GM18526 (cell line): ENCODE data around the gene PERCC1.

Experiments used
- POLR2A ChIP-seq: IDR thresholded peaks from 3 replicates; pipeline ENCODE4 v1.6.1; 2011; ENCODE audit not compliant: insufficient read length; ENCODE audit errors: extremely low read depth

PERCC1 gene

DNA sequence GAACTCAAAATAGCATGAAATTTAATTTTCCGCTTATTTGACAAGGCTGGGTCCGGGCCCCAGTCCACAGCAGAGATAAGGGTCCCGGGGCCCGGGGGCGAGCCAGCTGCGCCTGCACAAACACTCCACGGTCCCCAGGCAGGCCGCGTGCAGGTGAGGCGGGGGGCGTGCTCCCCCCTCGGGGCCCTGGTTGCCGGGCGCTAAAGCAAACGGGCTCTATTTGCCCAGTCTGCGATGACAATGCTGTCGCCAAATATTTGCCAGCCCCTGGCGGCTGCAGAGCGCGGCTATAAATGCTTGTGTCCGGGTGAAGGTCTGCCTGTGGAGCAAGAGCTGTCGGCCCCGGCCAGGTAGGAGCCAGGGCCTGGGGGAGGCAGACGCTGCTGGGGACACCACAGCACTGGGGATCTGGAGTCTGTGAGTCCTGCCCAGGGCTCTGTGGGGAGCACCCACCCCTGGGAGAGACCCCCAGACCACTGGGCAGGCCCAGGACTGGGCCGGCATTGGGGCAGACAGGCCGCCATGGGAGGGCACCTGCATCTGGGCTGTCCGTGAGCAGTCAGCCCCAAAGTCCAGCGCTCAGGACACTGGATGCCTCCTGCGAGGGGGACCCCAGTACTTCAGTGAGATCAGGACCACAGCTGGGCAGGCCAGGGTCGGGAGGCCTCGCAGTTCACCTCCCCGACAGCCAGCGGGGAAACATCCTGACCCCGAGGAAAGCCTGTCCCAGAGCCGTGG lies at the start of gene PERCC1:
Gene PERCC1 (plus strand): TSS at position 320 of the 738 bp plus-strand sequence. CDS start 1,516 bp downstream, outside the sequence.
- no peak for TF ChIP-seq POLR2A

DNA sequence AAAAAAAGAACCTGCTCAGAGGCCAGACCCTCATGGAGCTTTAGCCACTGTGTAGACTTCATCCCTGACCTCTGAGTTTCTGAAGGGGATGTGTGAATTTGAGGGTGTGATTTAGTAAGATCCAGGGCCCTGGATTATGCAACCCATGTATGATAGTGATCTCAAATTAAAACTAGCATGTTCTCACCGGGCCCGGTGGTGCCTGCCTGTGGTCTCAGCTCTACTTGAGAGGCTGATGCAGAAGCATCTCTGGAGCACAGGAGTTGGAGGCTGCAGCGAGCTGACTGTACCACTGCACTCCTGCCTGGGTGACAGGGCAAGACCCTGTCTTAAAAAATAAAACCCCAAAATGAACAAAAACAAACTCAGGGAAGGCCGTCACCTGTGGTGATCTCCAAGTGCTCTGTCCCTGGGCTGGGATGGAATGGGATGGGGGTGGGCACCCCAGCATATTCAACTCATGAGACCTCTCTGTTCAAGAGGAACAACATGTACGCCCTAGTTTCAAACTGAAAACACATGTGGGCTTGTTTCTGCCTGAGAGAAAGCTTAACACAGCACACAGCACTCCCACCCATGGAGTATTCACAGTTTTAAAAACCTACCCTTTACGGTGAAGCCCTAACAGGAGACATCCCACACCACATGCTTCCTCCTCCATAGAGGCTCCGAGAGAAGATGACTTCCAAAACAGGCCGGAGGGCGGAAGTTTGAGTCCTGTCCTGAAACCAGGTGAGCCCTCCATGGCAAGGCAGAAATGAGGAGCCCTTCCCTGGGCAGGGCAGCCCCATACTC lies 49.1 kb upstream of the PERCC1 start:
- no peak for TF ChIP-seq POLR2A

DNA sequence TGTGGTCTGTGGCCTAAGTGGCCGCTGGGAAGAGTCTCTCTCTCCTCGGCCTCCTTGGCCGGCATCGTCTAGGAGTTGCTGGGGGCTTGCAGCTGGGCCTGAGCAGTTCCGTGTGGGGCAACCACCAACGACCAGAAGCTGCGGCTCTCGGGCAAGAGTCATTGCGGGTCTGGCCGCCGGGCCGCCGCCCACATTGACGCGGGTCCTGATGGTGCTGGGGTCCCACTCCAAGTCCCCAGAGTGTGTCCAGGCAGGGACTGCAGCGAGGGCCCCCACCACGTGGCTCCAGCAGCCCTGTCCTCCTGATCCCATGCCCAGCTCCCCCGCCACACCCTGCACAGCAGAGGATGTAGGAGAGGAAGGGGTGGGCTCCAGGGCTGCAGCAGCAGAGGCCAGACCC lies 47.3 kb upstream of the PERCC1 start:
- TF ChIP-seq POLR2A, result no peak

DNA sequence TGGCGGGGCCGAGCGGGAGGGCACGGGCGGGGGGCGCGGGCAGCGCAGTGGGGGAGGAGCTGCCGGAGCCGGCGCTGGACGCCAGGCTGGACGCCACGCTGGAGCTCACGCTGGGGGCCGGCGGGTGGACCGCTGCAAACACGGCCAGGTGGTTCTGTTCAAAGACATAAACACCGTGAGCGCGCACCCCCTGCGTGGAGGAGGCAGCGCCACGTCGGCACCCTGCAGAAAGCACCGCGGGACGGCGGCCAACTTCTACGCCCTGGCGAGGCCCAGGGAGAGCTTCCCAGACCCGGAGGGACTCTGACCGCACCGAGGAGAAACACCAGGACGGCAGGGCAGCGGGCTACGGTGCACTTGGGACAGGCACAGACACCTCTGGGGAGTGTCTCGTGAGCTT lies 45.6 kb upstream of the PERCC1 start:
- no peak for TF ChIP-seq POLR2A

DNA sequence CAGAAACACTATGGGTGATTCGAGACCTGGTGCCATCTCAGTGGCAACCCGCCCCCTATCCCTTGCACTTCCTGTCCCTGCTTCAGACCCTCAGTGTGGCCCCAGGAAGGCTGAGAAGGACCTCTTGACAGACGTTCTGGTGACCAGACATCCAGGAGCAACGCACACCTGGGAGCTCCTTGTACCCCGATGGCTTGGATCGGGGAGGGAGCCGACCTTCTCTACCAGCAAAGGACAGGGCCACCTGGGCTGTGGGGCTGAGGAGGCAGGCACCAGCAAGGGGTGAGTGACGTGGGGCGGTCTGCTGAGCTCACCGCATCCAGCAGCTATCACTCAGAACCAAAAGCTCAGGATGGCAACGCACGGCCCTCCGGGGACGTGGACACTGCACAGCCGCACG lies 43.5 kb upstream of the PERCC1 start:
- TF ChIP-seq POLR2A, result no peak

DNA sequence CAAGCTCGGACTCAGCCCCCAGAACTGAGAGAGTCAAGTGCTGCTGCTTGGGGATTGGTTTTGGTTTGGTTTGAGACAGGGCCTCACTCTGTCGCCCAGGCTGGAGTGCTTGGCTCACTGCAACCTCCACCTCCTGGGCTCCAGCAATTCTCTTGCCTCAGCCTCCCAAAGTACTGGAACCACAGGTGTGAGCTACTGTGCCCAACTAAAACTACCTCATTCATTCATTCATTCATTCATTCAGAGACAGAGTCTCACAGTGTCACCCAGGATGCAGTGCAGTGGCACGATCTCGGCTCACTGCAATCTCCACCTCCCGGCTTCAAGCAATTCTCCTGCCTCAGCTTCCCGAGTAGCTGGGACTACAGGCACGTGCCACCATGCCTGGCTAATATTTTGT lies 41.1 kb upstream of the PERCC1 start:
- TF ChIP-seq POLR2A, result no peak

DNA sequence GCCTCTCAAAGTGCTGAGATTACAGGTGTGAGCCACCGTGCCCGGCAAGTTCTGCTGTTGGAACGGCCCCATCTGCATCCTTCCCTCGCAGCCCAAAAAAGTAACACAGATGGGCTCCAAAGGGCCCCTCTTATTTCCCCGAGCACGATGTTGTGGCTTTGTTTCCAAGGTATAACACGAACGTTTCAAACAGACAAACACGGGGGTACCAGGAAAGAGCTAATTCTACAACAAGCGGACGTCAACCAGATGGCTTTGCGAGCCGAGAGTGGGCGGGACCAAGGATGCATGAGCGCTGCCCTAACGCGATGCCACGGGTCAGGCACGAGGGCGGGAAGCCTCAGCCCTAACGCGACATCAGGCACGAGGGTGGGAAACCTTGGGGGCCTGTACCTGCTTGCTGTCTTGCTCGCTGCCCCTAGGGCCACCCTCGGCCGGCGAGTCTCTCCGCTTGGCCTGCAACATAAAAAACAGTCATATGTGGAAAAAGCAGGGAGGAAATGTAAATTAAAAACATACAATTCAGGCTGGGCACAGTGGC lies 40.6 kb upstream of the PERCC1 start:
- TF ChIP-seq POLR2A, result no peak

DNA sequence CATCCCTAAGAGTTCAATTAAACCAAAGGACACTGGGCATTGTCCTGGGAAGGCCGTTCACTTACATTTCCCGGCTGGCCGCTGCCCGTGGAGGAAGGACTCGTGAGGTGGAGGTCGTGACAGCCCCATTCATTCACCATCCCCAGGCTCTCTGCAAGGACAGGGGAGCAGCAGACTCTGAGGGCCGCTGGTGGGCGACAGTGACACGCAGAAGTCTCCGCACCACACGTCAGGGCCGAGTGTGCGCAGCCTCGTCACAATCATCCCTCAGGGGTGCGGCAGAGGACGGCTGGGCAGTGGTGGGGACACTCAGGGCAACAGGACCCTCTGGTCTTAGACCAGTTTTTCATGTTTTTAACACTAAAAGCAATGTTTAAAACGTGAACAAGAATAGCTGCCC lies 38.1 kb upstream of the PERCC1 start:
- no peak for TF ChIP-seq POLR2A

DNA sequence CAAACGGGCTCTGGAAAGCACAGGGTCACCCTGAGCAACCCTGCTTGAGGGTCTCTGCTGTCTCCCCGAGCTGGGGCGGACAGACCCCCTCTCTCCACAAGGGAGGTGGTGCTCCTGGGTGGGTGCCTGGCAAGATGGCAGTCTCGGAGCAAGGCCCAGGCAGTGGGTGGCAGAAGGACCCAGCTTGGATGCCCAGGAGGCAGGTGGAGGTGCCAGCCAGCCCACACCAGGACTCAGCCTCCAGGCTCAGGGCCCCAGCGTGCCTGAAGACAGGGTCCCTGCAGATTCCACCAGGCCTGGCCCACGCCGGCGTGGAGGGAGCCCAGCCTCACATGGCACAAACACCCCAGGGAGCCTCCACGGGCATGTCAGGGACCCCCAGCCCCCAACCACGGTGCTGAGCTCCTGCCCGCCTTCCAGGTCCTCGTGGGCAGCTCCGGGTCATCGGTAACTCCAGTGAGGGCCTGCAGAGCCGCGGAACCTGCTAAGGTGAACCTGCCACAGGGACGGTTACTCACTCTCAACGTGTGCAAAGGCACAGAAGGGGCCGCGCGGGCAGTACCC lies 37.2 kb upstream of the PERCC1 start:
- TF ChIP-seq POLR2A, result no peak

DNA sequence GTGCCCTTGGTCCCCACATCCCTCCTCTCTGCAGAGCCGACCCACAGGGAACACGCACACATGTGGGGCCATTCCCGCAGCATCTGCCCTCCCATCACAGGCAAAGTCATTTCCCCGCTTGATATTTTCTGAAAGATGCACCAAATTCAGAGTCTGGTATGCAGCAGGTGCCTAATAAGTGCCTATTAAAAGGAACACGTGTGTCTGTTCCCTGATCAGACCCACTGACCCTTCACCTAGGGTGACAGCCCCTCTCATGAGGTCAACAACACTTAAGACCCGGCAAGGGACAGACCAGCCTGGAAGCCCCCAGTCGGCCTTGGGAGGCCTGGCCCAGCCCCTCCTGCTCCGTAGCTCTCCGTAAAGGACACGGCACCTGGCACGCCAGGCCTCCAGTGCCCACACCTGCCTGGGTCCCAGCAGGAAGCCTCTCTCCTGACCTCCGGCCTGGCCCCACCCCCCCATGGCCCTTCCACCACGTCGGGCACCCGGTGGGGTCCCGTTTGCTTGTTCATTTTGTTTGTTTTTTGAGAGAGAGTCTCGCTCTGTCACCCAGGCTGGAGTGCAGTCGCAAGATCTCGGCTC lies 36.4 kb upstream of the PERCC1 start:
- no peak for TF ChIP-seq POLR2A

DNA sequence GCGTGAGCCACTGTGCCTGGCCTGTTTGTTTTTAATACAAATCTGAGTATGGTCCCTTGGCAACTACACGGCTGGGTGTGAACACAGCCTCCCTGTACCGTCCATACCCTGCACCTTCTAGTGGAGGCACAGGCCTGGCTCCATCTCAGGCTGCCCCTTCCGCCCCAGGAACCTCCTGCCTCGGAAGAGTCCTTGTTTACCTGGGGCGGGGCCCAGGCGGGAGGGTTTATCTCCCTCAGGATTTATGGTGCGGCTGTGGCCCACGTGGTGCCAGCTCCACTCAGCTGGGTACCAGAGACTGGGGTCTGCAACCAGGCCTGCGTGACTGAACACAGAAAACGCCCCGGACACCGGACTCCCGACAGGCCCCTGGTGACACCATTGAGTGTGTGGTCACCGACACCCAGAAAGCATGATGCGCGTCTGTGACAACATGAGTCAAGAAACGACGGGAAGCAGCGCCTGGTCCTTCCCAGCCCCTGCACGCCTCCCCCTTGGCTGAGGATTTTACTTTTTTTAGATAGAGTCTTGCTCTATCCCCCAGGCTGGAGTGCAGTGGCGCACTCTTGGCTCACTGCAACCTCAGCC lies 35.3 kb upstream of the PERCC1 start:
- TF ChIP-seq POLR2A, result no peak

DNA sequence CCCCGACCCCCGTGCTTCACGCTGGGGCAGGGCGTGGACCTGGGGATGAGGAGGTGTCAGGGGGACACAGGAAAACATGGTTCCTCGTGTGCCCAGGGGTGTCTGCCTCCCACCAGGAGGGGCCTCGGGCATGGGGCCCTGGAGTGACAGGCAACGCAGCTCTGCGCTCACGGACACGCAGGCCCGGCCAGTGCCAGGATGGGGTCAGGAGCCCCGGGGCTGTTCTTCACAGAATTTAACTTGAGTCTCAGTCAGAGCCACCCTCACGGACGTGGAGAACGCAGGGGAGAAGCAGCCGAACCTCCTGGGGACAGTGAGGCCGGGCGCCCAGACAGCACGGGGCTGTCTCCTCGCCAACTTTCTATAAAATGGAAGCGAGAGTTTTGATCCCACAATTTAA lies 33.1 kb upstream of the PERCC1 start:
- TF ChIP-seq POLR2A, result no peak

DNA sequence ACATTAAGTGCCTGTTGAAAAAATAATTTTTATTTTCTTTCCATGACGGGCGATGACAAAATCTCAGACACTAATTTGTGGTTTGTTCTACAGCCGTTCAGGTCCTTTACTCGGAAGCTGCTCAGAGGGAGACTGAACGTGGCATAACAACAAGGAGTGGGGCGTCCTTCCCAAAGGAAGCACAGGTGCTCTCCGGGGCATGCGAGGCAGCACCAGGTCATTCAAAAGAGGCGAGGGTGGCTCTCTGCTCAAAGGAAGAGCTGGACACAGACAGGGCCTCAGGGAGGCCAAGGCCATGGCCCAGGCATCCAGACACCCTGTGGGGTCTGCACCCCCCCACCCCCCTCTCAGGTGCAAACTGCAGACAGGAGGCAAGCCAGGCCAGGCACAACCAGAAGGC lies 32.5 kb upstream of the PERCC1 start:
- no peak for TF ChIP-seq POLR2A

DNA sequence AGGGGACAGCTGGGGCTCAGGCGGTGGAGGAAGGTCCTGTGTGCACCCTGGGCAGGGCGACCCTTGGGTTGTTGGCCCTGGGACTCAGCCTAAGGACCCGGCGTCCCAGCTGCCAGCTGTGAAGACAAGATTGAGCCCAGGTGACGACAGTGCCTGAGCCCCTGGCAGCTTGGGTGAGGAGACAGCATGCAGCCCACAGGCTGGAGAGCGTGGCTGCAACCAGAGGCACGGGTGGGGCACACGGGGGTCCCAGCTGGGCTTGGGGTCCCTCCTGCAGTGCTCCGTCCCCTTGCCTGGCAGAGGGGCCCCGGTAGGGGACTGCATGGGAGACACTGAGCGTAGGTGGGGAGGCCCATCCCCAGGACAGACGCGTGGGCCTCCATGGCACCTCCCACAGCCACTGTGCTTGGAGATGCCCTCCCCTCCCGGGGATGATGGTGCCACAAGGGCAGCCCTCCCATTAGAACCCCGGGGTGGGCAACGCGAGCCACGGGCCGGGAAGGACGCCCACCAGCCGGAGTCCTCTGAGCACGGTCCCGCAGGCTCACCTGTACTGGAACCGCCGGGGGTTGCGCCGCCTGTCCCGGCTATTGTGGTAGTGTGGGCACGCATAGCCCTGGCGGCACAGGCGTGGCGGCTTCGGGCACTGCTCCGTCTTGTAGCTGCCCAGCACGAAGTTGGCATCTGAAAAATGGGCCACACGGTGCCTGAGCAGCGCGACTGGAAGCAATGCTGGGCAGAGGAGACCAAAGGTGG lies 31.9 kb upstream of the PERCC1 start:
- TF ChIP-seq POLR2A, result no peak

DNA sequence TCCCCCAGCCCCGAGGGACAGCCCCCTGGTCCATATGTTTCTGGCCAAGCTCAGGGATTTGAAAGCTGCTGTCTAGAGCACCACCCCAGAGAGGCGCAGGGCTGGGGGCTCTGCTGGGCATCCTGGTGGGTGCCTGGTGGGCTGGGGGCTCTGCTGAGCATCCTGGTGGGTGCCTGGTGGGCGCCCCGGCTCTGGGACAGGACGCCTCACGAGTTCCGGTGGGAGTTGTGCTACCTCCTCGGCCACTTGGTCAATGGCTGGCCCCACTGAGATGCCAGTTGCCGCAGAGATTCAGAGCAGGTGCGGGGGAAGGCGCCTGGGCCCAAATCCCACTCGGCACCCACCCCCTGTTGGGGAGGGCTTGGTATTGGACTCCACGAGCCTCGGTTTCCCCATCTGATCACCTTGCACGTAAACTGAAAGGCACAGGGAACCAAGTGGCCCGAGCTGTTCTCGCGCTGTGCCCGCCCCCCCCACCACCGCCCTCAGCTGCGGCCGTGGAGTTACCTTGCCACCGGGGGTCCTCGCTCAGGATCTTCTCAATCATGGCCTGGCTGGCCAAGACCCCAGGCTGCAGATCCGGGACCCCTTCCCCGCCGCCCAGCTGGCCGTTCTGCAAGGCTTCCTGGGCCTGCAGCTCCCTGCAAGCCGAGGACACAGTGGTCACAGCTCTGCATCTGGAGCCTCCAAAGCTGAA lies 29.7 kb upstream of the PERCC1 start:
- TF ChIP-seq POLR2A, result no peak
